HG03457 (cell line): ENCODE results near the gene TGM2.

Source experiments
- ATAC-seq: cut with Tn5 transposase; IDR thresholded peaks from one replicate; pipeline ENCODE4 v1.9.1; 2021; ENCODE audit warnings: moderate number of reproducible peaks; ENCODE audit not compliant: unreplicated experiment

The TGM2 gene

DNA sequence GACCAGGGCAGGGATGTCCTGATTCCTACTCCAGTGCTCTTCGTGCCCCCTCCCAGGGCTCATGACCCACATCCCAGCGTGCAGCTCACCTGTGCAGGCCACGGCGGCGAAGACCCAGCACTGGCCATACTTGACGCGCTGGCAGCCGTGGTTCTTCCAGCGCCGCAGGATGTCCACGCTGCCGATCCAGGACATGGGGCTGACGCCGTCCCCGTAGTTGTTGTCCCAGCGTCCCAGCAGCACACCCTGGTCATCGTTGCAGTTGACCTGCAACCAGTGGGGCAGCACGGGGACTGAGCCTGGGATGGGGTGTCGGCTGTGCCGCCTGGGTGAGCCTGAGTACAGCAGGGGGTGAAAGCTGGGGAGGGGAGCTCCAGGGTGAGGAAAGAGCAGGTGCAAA, 18.4 kb downstream of the TGM2 start:
- ATAC-seq: no peak

DNA sequence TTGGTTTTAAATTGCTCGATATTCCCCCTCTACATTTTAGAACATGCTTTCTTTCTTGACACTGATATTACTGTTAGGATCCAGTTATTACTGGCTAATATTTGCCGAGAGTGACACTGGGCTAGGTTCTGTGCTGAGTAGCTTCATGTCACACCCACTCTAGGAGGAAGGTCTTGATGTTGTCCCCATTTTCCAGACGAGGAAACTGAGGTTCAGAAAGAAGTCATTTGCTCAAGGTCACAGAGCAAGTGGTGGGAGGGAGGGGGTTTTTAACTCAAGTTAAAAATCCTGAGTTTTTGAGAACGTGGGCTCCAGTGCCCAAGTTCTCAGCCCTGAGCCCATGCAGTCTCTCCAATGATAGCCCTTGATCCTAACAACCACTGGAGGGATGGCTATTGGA, 18.9 kb downstream of the TGM2 start:
- no peak for ATAC-seq

DNA sequence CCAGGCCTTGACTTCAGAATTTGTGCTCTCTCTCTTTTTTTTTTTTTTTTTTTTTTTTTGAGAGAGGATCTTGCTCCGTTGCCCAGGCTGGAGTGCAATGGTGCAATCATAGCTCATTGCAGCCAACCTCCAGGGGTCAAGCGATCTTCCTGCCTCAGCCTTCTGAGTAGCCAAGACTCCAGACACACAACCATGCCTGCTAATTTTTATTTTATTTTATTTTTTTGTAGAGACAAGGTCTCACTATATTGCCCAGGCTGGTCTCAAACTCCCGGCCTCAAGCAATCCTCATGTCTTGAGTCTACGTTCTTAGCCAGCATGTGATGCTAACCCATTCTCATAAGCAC, 19.4 kb downstream of the TGM2 start:
- no peak for ATAC-seq

DNA sequence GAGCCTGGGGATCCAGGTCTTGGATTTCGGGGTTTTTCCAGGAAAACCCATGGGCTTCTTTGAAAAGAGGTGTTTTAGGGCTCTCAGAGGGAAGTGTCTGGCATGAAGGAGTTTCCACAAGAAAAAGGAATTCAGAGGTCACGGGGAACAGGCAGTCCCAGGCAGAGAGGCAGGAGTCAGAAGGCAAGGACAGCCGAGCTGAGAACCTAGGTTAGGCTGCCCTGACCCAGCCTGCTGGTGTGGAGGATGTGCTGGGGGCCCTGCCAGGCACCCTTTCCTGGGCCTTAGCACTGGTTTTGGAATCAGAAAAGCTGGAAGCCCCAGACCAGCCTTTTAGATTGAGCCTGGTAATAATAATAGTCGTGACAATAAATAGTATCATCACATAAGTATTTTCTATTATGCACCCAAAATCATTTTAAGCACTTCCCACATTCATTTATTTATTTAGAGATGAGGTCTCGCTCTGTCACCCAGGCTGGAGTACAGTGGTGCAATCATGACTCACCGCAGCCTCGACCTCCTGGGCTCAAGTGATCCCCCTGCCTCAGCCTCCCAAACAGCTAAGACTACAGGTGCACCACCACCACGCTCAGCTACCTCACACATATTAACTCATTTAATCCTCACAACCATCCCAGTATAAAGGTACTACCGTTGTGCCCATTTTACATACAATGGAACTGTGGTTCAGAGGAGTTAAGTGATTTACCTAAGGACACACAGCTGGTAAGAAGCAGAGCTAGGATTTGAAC, 19.9 kb downstream of the TGM2 start:
- ATAC-seq: no peak

DNA sequence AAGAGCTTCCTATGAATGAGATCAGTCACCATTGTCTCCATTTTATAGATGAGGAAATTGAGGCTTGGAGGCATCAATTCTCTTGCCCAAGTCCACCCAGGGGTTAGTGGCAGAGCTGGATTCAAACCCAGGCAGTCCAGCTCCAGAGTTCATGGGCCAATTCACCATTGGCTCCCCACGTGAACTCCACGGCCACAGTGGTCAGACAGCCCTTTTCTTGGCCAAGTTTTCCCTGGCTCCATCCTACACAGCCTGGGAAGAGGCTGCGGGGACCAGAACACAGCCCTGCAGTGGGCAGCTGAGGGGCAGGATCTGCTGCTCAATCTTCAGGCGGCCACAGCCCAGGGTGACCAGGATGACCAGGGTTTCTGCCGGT, 20.5 kb downstream of the TGM2 start:
- ATAC-seq: no peak

DNA sequence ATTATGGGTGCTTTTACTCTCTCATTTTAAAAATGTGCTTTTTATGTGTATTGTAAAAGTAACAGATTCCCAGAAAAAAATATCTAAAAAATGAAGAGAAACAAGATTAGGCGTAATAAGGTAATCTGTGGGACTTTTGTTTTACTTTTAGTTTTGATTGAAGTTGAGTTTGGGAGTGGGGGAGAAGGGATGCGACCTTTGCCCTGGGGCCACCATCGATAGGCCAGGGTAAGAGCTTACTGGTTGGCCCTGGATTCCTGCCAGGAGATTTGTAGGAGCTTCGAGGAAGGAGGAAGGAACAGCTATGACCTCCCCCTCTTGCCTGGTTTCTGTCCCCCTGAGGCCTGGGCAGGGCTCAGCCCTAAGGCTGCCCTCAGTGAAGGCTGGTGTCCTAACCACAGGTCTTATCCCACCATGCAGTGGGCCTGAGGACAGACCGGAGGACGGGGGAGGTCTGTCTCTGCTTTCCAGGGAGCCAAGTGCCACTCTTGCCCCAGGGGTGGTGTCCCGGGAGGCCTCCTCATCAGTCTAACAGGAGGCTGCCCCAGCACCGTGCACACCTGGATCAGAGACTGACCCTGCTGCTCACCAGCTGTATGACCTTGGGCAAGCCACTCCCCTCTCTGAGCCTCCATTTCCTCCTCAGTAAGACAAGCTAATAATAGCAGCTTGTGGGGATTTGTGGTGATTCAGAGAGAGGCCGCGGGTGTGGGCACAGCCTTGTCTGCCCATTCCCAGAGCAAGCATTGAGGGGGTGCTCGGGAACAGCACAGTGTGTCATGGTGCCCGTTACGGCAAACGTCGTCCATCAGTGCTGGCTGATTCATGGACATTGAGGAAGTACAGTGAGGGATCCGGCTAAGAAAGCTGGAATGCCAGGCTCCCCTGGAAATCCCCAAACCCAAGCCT, 21.2 kb downstream of the TGM2 start:
- ATAC-seq: no peak

DNA sequence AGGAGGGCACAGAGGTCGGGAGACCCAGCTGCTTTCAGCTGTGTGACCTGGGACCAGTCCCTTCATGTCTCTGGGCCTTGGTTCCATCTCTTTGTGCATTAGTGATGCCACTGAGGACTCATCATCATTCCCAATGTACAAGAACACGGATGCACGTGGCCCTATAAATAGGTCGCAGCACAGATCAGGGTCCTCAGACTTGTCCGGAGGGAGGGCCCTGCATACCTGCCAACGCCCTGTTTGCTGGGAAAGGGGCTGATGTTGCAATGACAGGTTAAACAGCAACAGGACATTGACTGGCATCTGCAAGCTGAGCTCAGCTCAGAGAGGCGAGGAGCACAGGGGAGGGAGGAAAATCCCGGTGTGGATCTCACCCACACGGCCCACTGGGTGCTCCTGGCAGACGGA, 21.8 kb downstream of the TGM2 start:
- no peak for ATAC-seq

DNA sequence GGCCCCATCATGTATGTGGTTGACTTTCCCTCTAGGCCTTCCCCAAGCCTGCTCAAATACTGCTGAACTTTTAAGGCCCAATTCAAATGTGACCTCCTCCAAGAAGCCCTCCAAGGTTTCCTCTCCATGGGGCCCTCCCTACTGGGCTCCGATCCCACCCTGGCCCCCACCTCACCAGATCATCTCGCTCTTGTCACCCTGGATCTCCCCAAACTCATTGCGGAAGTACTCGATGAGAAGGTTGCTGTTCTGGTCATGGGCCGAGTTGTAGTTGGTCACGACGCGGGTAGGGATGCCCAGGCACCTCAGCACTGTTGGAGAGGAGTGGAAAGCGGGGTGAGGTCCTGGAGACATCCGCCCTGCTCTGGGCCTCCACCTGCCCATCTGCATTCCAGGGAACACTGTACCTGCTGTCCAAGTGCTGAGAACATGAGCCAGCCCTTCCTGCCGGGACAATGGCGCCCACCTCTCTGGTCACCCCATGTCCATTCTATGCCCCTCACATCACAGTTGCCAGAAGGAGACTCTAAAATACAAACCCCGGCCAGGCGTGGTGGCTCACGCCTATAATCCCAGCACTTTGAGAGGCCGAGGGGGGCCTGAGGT, 23.1 kb downstream of the TGM2 start:
- no peak for ATAC-seq

DNA sequence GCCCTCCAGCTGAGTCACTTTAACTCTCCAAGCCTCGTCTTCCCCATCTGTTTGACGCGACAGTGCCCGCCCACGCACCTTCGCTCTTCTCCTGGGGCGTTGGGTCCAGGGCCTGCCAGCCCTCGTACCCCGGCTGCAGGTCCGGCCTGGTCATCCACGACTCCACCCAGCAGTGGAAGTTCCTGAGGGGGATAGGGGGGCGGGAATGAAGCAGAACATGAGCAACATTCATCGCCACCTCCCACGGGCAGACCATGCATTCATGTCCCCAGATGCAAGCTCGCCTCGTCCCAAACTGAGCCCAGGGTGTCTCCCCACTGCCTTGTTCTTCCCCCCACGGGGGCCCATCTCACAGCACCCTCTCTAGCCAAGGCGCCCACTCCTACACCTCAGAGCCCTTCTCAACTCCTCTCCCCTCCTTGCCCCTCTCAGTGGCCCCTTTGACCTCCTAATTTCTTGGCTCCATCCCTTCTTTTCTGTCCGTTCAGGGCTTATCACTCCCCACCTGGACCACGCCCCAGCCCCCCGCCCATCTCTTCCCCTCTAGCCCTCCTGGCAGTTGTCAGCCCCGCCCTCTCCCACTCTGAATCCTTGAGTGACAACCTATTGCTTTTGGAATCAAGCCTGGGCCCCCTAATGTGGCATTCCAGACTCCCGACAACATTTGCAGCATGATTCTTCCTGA, 23.7 kb downstream of the TGM2 start:
- ATAC-seq: no peak

DNA sequence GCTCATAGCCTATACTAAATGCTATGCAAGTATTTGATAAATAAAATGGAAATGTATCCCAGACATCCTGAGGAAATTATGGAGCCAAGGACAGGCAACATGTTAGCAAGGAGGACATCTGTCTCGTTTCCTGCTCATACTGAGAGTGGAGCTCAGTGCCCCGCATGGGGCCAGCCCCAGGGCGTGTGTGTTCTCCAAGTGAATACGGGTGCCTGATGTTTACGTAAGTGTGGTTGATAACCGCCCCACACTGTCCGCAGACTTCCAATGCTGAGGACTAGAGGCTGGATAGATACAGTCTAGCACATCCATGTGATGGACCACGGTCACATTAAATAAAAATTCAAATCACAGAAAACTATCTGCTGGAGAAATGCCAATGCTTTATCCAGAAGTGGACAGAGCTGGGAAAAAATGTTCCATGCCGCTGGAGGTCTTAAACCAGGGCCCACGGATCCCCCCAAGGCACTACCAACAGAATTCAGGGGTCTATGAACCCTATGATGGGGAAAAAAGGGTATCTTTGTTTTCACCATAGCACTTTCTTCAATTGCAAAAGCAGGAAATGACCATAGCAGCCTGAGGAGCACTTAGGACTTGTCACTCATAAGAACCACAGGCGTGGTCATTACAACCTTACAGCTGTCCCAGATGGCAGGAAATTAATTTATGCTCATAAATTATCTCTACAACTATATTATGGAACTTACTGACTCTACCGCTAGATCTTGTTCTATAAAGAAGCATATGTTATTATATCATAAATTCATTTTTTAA, 24.9 kb downstream of the TGM2 start:
- no peak for ATAC-seq

DNA sequence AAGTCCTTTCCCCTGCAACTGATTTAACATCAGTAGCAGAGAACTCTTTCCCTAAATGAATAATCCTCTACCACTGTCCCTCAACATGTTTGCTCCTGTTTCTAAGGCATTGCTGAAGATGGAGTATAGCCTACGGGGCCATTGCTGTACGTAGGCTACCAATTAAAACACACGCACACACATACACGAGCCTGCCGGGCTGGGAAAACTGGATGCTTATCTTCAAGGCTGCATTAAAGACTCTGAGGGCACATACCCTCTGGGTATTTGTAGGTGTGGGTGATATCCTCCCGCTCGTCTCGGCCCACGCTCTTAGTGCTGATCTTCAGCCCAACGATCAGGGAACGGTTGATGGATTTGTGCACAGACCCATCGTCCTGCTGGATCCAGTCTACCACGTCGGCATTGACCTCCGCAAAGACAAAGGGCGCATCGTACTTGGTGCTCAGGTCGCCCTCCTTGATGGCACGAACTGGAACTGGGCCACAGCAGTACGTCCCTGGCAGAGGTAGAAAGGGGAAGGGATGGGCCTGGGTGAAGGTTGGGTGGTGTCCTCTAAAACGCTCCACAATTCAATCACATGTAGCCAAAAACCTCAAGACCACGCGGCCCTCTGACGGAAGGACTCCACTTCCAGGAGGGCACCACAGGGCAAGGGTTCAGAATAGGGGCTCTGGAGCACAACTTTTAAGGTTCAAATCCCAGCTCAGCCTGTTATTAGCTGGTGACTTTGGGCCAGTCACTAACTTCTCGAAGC, 25.7 kb downstream of the TGM2 start:
- no peak for ATAC-seq

DNA sequence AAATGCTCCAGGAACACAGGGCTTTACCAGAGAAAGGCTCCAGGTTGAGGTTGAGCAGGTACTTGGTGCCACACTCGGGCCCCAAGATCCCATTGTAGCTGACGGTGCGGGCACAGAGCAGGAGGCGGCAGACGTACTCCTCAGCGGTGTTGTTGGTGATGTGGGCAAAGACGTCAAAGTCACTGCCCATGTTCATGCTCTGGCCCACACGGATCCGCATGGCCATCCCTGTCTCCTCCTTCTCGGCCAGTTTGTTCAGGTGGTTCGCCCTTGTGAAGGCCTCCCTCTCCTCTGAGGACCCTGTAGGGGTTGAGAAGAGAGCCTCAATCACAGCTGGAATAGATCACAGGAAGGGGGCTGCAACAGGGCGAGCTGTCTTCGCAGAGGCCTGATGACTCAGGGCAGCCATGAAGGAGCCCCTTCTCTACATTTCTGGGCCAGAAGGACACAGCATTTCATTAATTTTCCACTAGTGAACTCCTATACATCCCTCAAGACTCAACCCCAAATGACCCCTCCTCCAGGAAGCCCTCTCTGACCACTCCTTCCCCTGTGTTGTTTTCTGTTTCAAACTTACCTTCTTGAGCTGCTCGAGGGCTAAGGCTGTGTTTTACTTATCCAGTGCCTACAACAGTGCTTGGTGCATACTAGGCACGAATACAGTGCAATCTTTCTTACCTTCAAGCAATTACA, 26.8 kb downstream of the TGM2 start:
- no peak for ATAC-seq

DNA sequence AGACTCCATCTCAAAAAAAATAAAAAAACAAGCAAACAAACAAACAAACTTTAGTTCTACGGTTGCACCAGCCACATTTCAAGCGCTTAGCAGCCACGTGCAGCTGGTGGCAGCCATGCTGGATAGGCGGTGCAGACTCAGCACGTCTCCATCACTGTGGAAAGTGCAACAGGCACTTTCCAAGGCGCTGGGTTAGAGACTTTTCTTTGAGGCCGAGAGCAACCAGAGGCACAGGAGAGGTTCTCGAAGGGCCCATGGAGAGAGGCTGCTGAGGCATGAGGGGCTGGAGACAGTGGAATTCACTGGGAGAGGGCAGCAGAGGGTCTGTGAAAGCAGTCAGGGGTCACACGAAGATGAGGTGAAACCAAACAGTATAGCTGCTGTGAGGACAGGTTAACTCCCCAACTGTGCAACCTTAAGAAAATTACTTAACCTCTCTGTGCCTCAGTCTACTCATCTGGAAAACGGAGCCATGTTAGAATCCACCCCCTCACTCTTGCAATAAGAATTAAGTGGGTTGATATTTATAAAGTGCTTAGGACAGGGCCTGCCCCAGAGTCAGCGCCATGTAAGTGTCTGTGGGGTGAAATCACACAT, 27.5 kb downstream of the TGM2 start:
- no peak for ATAC-seq

DNA sequence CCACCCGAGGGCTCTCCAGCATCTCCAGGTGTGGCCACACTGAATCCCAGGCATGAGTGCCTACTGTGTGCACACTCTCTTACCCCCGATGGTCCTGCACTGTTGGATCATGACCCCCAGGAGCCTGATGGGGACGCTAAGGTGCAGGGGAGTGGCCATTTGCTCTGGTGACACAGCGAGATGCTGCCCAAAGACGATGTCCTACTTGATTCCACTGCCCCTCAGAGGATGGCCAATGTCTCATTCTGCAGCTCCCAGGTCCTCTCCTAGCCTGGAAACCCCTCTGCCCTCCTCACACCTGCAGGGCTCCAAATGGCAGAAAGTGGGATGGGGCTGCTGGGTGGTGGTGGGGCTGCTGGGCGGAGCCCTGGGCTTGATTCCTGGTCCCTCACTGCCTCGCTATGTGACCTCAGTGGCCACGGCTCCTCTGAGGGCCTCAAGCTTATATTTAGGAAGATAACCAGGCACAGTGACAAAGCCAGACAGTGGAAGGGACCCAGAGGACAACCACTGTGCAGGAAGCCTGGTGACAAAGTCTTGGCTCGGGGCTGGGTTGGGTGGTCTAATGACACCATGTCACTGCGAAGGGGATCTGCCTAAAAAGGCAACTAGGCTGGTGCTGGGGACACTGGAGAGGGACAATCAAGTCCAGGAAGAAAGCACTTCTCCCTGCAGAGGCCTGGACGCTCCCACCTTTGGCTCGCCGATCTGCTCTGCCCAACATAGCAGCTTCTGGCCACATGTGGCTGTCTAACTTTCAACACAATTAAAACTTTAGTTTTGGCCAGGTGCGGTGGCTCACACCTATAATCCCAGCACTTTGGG, 28.4 kb downstream of the TGM2 start:
- ATAC-seq: no peak

DNA sequence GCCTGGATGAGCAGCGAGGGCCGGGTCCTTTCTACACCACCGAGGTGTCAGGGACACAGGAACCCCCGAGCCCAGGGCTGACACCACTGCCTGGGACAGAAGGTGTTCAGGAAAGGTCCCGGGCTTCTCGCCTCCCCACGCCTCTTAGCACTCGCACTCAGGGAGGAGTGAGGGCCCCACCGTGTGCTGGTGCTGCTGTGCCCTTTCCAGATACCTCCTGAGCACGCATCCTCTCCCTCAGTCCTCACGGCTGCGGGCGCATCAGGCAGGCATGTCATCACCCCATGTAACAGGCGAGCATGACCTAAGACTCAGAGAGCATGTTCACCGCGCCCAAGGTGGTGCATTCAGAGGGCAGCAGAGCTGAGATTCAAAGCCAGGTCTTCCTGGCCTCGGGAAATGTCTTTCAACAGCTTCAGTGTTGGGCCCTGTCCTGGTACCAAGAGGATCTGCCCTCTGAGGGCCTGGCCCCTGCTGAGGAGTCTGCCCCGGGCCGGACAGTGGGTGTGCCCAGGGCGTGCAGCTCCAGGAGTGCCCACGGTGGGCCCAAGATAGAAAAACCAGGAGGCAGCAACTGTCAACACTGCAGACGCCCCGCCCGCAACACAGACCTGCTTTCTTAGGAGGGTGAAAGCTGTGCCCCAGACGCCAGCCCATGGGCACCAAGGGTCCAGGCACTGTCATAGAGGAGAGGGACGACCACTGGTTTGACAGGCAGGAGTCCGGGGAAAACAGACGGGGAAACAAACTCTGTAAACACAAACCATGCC, 29.2 kb downstream of the TGM2 start:
- no peak for ATAC-seq

DNA sequence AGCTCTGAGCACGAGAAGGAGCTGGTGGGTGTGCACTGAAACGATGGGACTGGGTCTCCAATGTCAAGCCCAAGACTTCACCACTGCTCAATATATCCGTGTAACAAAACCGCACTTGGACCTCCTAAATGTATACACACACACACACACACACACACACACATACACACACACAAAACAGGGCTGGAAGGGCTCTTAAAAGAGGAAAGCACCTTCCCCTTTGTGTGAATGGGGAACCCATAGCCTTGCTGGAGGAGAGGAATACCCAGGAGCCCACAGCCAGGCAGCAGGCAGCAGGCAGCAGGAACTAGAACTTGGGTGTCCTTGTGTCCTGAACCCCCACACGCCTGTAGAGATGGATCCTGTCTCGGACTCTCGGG, 29.8 kb downstream of the TGM2 start:
- no peak for ATAC-seq
